ENCODE results near the gene ADAP1. TPM values are rescaled to one million over a fixed set of nuclear protein-coding genes. Genes with fewer than 3 reads are reported as not detected.

Gene ADAP1
- total and polyA plus RNA-seq, 12 donors, result 0.29 to 60.2 (median 9.3) TPM

- H3K27ac ChIP-seq, result no peak overlapping the region
- intact Hi-C loops (cut with DNase I), result no loop called here
- no peak overlapping the region for H3K4me3 ChIP-seq
- WGBS, 4 donors, result 85 to 97% (median 89%) methylated on average over 8 to 16 of the region's 16 CpGs
- H3K9me3 ChIP-seq (replicated peaks in 1 of 3), result no peaks in the 10 kb centered on the region
- H3K27me3 ChIP-seq, result no peaks in the 10 kb centered on the region
- no peaks in the 10 kb centered on the region for H3K36me3 ChIP-seq (replicated peaks in 1 of 2)
- H3K4me1 ChIP-seq (replicated peaks in 1 of 2), result no peaks in the 10 kb centered on the region
- TF ChIP-seq CTCF (IDR thresholded peaks at IDR 0.05) (no peak), POLR2A (IDR thresholded peaks at IDR 0.05) (no peak)
- DNase-seq, result no peak
Observed at GRCh38 chr7:937856-938484, 16.5 kb downstream of the ADAP1 start.

GRCh38 chr7:936386-937054, 18.0 kb downstream of the ADAP1 start:
- intact Hi-C loops (cut with DNase I), result no loop called here
- H3K36me3 ChIP-seq (replicated peaks in 1 of 2), result no peaks in the 10 kb centered on the region
- H3K27me3 ChIP-seq, result no peaks in the 10 kb centered on the region
- TF ChIP-seq CTCF (IDR thresholded peaks at IDR 0.05), result no peak
- TF ChIP-seq POLR2A (IDR thresholded peaks at IDR 0.05), result no peak
- no peak overlapping the region for H3K4me3 ChIP-seq
- no peak overlapping the region for H3K27ac ChIP-seq
- no peak for DNase-seq
- no peaks in the 10 kb centered on the region for H3K9me3 ChIP-seq (replicated peaks in 1 of 3)
- H3K4me1 ChIP-seq (replicated peaks in 1 of 2), result no peaks in the 10 kb centered on the region
- WGBS, 4 donors, result 72 to 82% (median 77%) methylated on average over 10 to 22 of the region's 22 CpGs

- H3K4me1 ChIP-seq (replicated peaks in 1 of 2), result no peaks in the 10 kb centered on the region
- DNase-seq, result no peak
- H3K27ac ChIP-seq, result no peak overlapping the region
- TF ChIP-seq POLR2A (IDR thresholded peaks at IDR 0.05) (no peak), CTCF (IDR thresholded peaks at IDR 0.05) (no peak)
- no peaks in the 10 kb centered on the region for H3K27me3 ChIP-seq
- H3K36me3 ChIP-seq (replicated peaks in 1 of 2), result no peaks in the 10 kb centered on the region
- 90 to 96% (median 93%) methylated on average over 18 to 28 of the region's 28 CpGs for WGBS, 4 donors
- H3K4me3 ChIP-seq, result no peak overlapping the region
- no peaks in the 10 kb centered on the region for H3K9me3 ChIP-seq (replicated peaks in 1 of 3)
- intact Hi-C loops (cut with DNase I), result no loop called here
Observed at GRCh38 chr7:935874-936385, 18.6 kb downstream of the ADAP1 start.

GRCh38 chr7:935164-935873, 19.2 kb downstream of the ADAP1 start:
- H3K4me1 ChIP-seq (replicated peaks in 1 of 2), result no peaks in the 10 kb centered on the region
- DNase-seq, result no peak
- H3K27me3 ChIP-seq, result no peaks in the 10 kb centered on the region
- WGBS, 4 donors, result 50 to 83% (median 75%) methylated on average over 2 to 46 of the region's 46 CpGs
- no peak overlapping the region for H3K4me3 ChIP-seq
- TF ChIP-seq POLR2A (IDR thresholded peaks at IDR 0.05), result no peak
- TF ChIP-seq CTCF (IDR thresholded peaks at IDR 0.05), result no peak
- no peaks in the 10 kb centered on the region for H3K36me3 ChIP-seq (replicated peaks in 1 of 2)
- H3K27ac ChIP-seq, result no peak overlapping the region
- no peaks in the 10 kb centered on the region for H3K9me3 ChIP-seq (replicated peaks in 1 of 3)
- intact Hi-C loops (cut with DNase I), result no loop called here

Measured in adrenal gland (tissue), 12 donors.